ENCODE results near the gene YAF2.

The YAF2 gene

GRCh38 chr12:42273706-42274105, 35.7 kb upstream of the YAF2 start:
- Histone ChIP-seq H3K9me3 (no peaks in the 10 kb centered on the region), H3K27me3 (no peaks in the 10 kb centered on the region), H3K4me1 (no peaks in the 10 kb centered on the region), H3K36me3 (no peaks in the 10 kb centered on the region), H3K4me3 (ENCODE audit: low read depth, low read length) (no peak overlapping the region)
- DNase-seq = no peak
- no peak for TF ChIP-seq CTCF (IDR thresholded peaks at IDR 0.05; ENCODE audit: low read depth, low read length)

GRCh38 chr12:42270596-42270995, 32.5 kb upstream of the YAF2 start:
- H3K36me3 ChIP-seq = no peaks in the 10 kb centered on the region

GRCh38 chr12:42267413-42268190, 29.6 kb upstream of the YAF2 start:
- Histone ChIP-seq H3K27me3 (no peaks in the 10 kb centered on the region), H3K36me3 (no peaks in the 10 kb centered on the region), H3K4me3 (ENCODE audit: low read depth, low read length) (no peak overlapping the region), H3K4me1 (no peaks in the 10 kb centered on the region), H3K9me3 (no peaks in the 10 kb centered on the region)
- TF ChIP-seq CTCF (IDR thresholded peaks at IDR 0.05; ENCODE audit: low read depth, low read length) = no peak
- DNase-seq = no peak

More at GRCh38 chr12:42270596-42270995, 32.5 kb upstream of the YAF2 start:
- TF ChIP-seq CTCF (IDR thresholded peaks at IDR 0.05; ENCODE audit: low read depth, low read length) = no peak
- Histone ChIP-seq H3K4me3 (ENCODE audit: low read depth, low read length) (no peak overlapping the region), H3K9me3 (no peaks in the 10 kb centered on the region), H3K27me3 (no peaks in the 10 kb centered on the region), H3K4me1 (no peaks in the 10 kb centered on the region)
- DNase-seq = no peak

GRCh38 chr12:42266579-42267230, 28.7 kb upstream of the YAF2 start:
- TF ChIP-seq CTCF (IDR thresholded peaks at IDR 0.05; ENCODE audit: low read depth, low read length) = no peak
- Histone ChIP-seq H3K4me3 (ENCODE audit: low read depth, low read length) (no peak overlapping the region), H3K36me3 (no peaks in the 10 kb centered on the region), H3K27me3 (no peaks in the 10 kb centered on the region), H3K4me1 (no peaks in the 10 kb centered on the region), H3K9me3 (no peaks in the 10 kb centered on the region)
- no peak for DNase-seq

GRCh38 chr12:42262271-42262670, 24.2 kb upstream of the YAF2 start:
- Histone ChIP-seq H3K4me3 (ENCODE audit: low read depth, low read length) (no peak overlapping the region), H3K27me3 (no peaks in the 10 kb centered on the region), H3K9me3 (no peaks in the 10 kb centered on the region), H3K36me3 (no peaks in the 10 kb centered on the region), H3K4me1 (no peaks in the 10 kb centered on the region)
- no peak for DNase-seq
- TF ChIP-seq CTCF (IDR thresholded peaks at IDR 0.05; ENCODE audit: low read depth, low read length) = no peak

GRCh38 chr12:42261708-42262107, 23.7 kb upstream of the YAF2 start:
- Histone ChIP-seq H3K4me1 (no peaks in the 10 kb centered on the region), H3K9me3 (no peaks in the 10 kb centered on the region), H3K27me3 (no peaks in the 10 kb centered on the region), H3K4me3 (ENCODE audit: low read depth, low read length) (no peak overlapping the region), H3K36me3 (no peaks in the 10 kb centered on the region)
- no peak for TF ChIP-seq CTCF (IDR thresholded peaks at IDR 0.05; ENCODE audit: low read depth, low read length)
- DNase-seq = no peak

All from BE2C (cell line).